ENCODE results near the gene GLYR1.
"Not testable (repeated sequence)": the region's sequence is repeated elsewhere in the genome, so short reads cannot be mapped to it uniquely, and the experiment has no call there.

The GLYR1 gene

DNA sequence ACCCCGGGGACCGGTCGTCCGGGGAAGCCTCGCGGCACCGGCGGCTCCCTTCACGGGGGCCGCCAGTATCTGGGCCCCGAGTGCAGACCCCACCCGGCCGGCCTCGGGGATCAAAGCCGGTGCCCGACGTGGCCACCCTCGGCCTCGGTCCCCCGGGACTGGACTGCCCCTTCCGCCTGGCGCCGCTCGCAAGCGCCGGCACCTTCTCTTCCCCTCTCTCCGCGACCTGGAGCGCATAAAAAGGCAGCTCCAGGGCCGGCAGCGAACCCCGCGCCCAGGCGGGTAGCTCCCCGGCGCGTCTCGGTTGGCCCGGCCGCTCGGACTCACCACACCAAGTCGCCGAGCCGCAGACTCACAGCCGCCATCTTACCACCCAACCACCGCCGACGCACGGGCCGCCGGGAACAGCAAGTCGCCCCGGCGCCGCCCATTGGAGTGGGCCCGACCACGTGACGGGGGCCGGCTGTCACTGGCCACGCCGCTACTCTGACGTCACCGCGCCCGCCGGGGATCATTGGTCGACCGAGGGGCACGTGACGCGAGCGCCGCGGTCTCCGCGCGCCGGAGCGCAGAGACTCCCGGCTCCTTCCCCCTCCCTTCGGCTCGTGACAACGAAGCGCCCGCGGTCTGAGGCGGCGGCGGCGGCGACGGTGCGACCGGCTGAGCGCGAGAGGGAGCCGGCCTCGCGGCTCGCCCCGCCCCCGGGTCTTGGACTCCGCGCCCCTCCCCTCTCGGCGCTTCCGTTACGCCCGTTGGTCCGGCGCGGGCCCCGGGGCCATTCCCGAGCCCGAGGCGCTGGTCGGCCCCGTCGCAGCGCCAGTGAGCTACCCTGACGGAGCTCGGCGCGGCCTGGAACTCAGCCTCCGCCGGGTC is at the start of gene GLYR1, which contains the start of gene UBN1:
GLYR1 (minus strand) TSS at position 388 of the 873 bp plus-strand sequence; CDS start at position 365, 23 bp downstream.
UBN1 (plus strand) TSS at position 581 of the 873 bp plus-strand sequence. CDS start 5,437 bp downstream, outside the sequence.
- peak; percentile 99 for DNase-seq

DNA sequence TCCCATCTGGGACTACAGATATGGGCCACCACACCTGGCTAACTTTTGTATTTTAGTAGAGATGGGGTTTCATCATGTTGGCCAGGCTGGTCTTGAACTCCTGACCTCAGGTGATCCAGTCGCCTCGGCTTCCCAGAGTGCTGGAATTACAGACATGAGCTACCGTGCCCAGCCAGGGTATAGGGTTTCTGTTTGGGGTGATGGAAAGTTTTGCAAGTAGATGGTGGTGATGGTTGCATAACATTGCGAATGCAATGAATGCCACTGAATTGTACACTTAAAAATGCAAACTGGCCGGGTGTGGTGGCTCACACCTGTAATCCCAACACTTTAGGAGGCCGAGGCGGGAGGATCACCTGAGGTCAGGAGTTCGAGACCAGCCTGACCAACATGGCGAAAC is 49.7 kb upstream of the GLYR1 start:
- DNase-seq: not testable (repeated sequence)

DNA sequence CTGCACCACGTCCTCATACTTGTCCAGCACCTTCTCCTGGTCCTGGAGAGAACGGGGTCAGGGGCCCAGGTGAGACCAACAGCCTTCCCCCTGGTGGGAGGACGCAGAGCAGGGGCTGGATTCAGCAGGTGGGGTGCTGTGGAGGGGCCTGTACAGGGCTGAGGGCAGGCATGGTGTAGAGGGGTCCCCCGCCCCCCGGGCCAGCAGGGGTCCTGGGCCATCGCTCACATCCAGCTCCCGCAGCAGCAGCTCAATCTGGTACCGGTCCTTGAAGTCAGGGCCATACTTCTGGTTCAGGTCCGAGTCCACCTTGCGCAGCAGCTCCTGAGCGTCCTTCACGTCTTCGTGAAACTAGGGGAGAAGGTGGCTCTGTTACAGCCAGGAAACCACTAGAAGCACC is 48.3 kb upstream of the GLYR1 start:
- no peak for DNase-seq

DNA sequence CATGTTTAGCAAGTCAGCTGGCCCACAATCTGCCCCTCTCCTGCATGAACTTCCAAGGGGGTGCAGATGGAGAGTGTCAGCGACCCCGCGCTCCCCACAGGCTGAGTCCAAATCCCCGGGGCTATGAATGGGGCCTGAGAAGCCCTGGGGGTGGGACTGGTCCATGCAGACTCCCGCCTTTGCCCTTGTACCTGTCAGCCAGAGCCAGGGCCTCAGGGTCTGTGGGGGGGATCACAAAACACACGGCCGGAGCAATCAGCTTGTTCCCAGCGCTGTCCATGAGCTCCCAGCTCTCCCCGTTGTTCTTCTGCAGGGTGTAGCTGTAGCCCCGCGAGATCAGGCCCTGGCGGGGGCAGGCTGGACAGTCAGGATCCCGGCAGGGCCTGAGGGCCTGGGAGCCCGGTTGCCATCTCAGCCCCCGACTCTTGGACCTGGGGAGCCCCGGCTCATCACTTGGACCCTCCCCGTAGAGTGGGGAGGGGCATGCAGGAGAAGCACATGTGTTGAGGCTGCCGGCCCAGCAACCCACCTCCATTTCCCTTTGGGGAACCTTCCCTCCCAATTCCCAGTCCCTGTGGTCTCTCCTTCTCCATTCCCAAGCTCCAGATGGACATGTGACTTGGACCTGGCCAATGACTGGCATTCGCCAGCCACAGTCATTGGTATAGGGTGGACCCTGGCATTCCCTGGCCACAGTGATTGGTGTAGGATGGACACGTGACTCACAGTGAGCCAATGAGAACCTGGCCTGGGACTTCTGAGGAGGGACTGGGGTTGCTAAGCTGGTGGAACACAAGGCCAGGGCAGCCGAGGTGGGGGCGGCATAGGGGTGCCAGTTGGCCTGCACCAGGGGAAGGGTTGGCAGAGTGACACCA is 47.4 kb upstream of the GLYR1 start:
- DNase-seq: no peak

DNA sequence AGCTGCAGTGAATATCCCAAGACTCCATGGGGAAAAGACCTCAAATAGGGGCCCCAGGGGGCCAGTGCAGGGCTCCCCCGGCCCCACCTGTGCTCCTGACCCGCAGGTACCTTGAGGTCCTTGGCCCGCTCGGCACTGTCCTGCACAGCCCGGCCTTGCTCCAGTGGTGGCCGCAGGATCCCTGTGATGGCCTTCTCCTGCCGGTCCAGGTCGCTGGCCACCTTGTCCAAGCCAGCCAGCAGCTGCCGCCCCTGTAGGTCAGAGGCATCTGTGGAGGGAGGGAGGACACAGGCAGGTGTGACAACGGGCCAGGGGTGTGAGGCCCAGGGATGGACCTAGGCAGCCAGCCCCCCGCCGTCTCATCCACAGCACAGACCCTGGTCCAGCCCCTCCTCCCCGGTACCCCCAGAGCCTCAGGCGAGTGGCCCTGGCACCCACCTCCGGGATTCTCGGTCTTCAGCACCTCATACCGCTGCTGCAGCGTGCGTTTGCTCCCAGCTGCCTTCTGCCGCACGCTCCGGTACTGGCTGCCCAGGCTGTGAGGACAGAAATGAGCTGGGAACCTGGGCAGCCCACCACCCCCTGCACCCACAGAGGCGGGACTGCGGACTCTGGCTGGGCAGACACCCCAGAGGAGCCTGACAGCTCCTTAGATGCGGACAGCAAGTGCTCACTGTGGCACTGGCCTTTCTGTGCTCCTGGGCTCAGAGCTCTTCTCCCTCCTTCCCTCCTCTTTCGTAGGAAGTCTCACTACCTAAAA is 46.2 kb upstream of the GLYR1 start:
- DNase-seq: no peak

DNA sequence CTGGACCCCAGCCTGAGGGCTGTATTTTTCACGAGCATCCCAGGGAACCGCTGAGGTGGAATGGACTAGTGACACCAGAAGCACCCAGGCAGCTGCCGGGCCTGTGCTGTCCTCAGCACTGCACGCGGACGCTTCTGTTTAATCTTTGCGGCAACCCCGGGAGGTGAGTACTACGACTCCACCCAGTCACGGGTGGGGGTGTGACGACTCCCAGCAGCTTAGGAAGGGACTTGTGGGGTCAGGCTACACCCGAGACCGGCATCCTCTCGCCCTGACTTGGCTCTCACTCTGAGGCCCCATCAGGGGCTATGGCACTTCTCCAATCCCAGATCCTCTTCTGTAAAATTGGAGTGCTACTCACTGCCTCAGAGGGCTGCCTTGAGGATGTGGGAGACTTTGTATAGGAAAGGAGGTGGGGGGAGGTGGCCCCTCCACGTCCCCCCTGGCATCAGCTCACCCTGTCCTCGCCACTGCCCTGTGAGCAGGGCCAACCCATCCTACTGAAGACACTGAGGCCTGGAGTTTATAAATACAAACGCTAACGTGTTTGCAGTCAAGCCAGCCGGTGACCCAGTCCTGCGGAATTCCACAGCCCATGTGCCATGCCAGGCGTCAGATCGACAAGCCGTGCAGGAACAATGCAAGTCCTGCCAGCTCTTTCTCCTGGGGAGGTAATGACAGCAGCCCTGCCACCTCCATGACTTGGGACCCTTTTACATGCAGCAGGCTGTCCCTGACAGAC is 45.4 kb upstream of the GLYR1 start:
- peak; percentile 74 for DNase-seq

- DNase-seq: no peak
These were observed 44.8 kb upstream of the GLYR1 start for GRCh38 chr16:4891886-4892216.

DNA sequence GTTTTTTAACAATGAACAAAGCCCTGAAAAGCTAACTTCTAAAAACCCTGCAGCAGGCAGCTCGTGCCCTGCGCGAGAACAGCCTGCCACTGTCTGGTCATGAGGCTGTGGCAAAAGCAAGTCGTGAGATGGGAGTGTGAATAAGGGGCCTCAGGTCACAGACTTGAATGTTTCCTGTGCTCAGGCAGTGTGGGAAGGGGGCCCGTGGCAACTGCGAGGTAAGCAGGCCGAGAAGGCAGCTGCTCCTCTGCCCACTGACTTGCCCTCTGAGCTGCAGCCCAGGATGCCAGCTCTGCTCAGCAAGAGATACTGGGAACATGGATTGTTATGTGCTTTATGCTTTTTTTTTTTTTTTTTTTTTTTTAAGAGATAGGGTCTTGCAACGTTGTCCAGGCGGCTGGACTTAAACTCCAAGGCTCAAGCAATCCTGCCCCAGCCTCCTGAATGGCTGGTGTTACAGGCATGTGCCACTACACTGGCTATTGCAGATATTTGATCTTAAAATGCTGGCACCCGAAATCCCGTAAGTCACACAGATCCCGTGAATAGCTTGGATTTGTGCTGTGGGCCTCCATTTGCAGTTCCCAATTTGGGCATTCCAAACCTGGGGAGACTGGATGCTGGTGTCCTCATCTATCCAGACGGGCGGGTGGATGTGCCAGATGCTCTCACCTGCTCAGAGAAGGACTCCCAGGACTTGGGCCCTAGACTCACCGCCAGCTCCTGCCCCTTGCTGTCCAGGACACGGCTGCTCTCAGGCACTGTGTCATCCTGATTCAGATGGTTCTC is 44.2 kb upstream of the GLYR1 start:
- DNase-seq: no peak

DNA sequence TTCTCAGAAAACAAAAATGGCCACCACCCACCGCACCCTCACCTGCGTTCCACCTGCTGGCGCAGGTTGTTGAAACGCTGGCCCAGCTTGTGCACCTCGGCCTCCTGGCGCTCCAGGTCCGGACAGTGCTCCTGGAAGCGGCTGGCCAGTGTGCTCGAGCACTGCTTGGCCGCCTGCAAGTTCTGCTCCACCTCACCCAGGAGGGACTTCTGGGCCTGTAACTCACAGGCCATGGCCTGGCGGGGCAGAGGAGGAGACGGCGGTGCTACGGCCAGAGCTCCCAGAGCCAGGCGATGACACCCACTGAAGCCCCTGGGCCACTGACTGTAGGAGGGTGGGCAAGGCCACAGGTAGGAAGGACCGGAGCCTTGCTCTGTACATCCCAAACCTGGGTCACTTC is 43.6 kb upstream of the GLYR1 start:
- DNase-seq: no peak

- no peak for DNase-seq
These were observed 42.9 kb upstream of the GLYR1 start for GRCh38 chr16:4890026-4890425.

- no peak for DNase-seq
These were observed 41.5 kb upstream of the GLYR1 start for GRCh38 chr16:4888428-4889135.

- no peak for DNase-seq
These were observed 39.1 kb upstream of the GLYR1 start for GRCh38 chr16:4886151-4886550.

DNA sequence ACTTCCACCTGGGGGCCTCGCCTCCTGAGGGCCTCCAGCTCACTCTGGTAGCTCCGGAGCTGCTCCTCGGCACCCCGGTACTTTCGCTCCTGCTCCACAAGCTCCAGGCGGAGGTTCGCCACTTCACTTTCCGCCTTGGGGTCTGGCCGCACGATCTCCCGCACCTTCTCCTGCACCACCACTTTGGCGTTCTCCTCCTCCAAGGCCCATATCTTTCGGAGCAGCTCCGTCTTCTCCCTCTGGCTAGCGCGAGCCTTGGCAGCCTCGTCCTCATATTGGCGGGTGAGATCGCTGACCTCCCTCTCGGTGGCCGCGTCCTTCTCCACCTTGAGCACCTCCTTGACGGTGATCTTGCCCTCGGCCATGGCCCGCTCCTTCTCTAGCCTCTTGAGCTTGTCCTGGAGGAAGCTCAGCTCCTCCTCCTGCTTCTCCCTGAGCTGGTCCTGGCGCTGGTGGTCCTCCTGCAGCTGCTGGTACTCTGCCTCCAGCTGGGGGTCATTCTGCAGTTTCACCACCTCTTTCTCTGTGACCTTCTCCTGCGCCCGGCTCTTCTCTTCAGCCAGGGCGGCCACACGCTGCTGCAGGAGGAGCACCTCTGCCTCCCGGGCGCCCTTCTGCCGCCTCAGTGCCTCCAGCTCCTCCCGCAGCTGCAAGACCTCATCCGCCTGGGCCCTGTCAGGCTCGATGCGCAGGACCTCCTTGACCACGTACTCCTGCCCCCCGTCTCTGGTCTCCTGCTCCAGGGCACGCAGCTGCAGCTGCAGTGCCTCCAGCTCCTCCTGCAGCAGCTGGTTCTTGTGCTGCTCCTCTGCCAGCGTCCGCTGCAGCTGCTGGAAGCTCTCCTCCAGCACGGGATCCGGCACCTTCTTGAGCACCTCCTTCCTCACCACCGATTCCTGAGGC is 38.1 kb upstream of the GLYR1 start:
- no peak for DNase-seq

DNA sequence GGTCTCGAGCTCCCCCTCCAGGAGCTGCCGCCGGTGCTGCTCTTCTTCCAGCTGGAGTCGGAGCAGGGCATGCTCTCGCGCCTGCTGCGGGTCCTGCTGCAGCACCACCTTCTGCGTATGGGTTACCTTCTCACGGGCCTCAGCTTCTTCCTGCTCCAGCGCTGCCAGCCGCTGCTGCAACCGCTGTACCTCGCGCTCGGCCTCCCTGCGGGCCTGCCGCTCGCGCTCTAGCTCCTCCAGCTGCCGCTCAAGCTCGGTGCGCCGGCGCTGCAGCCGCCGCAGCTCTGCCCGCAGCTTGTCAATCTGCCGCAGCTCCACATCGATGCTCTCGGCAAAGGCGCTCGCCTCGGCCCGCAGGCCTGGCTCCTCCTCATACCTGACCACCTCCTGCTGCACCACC is 37.1 kb upstream of the GLYR1 start:
- no peak for DNase-seq

GRCh38 chr16:4883501-4883900 is 36.4 kb upstream of the GLYR1 start:
- DNase-seq: no peak

DNA sequence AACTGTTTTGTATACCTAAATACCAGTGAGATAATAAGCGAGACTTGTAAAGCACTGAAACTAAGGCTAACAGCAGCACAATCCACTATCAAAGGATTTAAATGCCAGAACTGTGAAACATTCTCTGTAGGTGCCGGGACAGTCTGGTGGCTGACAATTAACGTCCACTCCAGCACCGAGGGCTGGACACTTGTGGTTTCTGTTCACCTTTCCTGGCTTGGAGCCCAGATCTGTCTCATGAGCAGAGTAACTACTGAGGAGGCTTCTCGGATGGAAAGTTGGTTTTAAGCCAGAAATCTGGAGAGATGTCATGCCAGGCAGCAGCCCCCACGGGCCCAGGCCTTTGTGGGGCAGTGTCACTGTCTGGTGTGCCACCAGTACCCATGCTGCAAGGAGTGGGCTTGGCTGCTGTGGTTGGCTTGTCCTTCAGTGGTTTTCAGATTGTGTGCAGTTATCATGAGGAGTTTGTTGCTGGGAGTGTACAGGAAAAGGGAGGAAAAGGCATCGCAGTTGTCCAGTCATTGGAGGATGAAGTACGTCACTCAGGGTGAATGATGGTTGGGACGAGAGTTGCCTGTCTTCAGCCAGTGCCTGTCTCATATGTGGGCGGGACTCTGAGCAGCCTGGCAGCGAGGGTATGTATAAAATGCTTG is 35.7 kb upstream of the GLYR1 start:
- DNase-seq: no peak

GRCh38 chr16:4882000-4882632 is 35.0 kb upstream of the GLYR1 start:
- DNase-seq: peak; percentile 68

DNA sequence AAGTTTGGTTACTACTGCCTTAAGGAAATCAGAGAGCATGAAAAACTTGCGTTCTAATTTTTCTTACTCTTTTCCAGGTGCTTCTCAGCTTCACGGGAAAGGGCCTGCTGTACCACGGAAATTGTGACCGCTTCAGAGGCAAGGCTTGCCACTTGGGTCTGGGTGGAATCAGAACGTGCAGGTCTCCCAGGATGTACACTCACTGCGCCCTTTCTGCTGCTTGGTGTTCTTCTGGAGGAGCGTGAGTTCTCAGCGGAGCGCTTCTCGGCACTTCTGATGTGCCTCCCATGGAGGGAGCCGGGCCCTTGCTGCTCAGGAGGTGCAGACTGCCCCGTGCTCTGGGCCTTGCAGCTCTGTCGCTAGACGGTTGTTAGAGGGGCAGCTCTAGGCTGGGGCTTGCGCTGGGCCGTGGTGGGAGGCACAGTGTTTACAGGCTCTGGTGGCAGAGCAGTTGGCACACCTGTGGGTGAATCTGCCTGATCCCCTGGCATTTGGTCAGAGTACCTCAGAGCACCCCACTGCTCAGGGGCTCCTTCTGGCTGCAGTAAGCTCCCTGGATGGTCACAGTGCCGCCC is 33.0 kb upstream of the GLYR1 start:
- DNase-seq: no peak

All from left hindlimb (tissue), 1 donor.